Peyer's patch (tissue), 4 donors: Measurements from ENCODE around the gene CBARP. TPM values are rescaled to one million over a fixed set of nuclear protein-coding genes. Genes with fewer than 3 reads are reported as not detected.

Experiments used
- DNase-seq, 3 donors: peaks; one replicate each; pipeline ENCODE4 v3.0.0-alpha.2; 2017 to 2019
- H3K27ac ChIP-seq, 4 donors: fragments of 200-600 bp; sonication (generic); one replicate each; pipeline ENCODE4 v1.5.1; 2016 to 2019
- H3K27me3 ChIP-seq, 2 donors: fragments of 200-600 bp; sonication (generic); one replicate each; pipeline ENCODE4 v1.5.1; 2019
- H3K36me3 ChIP-seq, 3 donors: fragments of 200-600 bp; sonication (generic); one replicate each; pipeline ENCODE4 v1.5.1; 2016 to 2019
- H3K4me1 ChIP-seq, 4 donors: fragments of 200-600 bp; sonication (generic); one replicate each; pipeline ENCODE4 v1.5.1; 2016 to 2019
- H3K4me3 ChIP-seq, 4 donors: fragments of 200-600 bp; sonication (generic); 1 replicate in 3 of 4; 2 replicates in 1 of 4; pipeline ENCODE4 v1.5.1; 2016 to 2019; ENCODE audit warnings: mild to moderate bottlenecking in 1 of 4
- H3K9me3 ChIP-seq, 4 donors: fragments of 200-600 bp; sonication (generic); one replicate each; pipeline ENCODE4 v1.5.1; 2016 to 2019; ENCODE audit warnings: mild to moderate bottlenecking in 1 of 4
- CTCF ChIP-seq, 6 experiments: fragments of 450-650 bp in 4 of 6; fragments of 200-600 bp in 2 of 6; sonication (generic) in 1 of 6; IDR thresholded peaks; one replicate each; pipeline ENCODE4 v1.5.1; 2017 to 2019; ENCODE audit warnings: antibody characterized with exemption in 6 of 6, mild to moderate bottlenecking in 3 of 6, moderate library complexity in 1 of 6
- POLR2A ChIP-seq, 2 donors: fragments of 450-650 bp; IDR thresholded peaks; one replicate each; pipeline ENCODE4 v1.5.1; 2017; ENCODE audit warnings: antibody characterized with exemption in 2 of 2, mild to moderate bottlenecking in 2 of 2, moderate library complexity in 2 of 2
- total RNA-seq, 4 donors: library from RNA; depleted of rRNA; stranded (reverse); fragments of >200 nt; gene quantifications; one replicate each; pipeline ENCODE4 v1.1.0, GENCODE V29; 2016

Gene CBARP
- total RNA-seq, 4 donors from 2014 or later: 1.9 TPM; not detected in 3

DNA sequence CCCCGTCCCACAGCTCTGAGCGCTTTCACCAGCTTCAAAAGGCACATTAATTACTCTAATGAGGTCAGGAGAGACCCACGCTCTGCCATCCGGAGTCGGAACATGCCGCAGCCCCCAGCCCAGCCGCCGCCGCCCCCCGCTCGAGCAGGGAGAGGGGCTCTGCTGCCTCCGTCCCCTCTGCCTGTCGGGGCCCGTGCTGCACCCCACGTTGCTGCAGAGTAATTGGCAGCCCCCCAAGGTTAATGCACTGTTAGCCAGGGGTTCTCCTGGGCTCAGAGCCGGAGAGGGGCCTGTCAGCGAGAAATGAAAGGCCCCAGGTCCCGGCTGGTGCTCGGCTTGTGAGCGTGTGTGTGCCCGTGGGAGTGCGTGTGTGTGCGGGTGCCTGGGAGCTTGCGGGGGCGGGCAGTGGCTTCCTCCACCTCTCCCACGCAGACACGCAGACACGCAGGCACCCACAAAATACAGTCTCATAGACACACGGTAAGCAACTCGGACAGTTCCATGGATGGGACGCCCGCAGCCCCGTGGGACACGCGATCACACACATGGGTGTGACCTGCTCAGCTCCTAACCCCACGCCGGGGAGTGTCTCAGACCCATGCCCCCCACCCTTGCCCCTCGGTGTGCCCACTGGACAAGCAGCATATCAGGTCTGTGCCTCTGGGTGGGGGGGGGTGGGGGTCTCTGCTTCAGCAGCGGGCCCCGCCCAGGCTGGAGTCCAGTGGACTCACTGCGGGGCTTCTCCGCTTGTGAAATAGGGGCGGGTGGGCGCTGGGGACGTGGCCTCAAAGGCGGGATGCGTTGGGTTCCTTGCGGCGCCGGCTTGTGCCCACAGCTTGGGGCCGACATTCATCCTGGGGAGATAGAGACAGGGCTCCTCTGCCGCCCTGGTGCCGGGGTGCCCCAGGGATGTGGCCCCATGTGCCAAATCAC is 43.1 kb upstream of the CBARP start:
- no peak overlapping the region for H3K27ac ChIP-seq
- DNase-seq: no peak
- H3K36me3 ChIP-seq: peaks cover 0 to 11% (median 0%) of the 10 kb centered on the region in 3 donors
- H3K4me3 ChIP-seq: no peak overlapping the region
- no peak for TF ChIP-seq POLR2A (IDR thresholded peaks at IDR 0.05)
- no peak for TF ChIP-seq CTCF (IDR thresholded peaks at IDR 0.05)
- H3K27me3 ChIP-seq: peaks cover 0 to 9% of the 10 kb centered on the region in 2 donors
- H3K4me1 ChIP-seq: peaks cover 0 to 42% (median 9%) of the 10 kb centered on the region in 4 donors
- H3K9me3 ChIP-seq: no peaks in the 10 kb centered on the region

- H3K27ac ChIP-seq: peak overlapping the region in 1 of 4 donors; percentile 3
- peaks cover 0 to 3% of the 10 kb centered on the region in 2 donors for H3K27me3 ChIP-seq
- peaks cover 0 to 38% (median 14%) of the 10 kb centered on the region in 4 donors for H3K4me1 ChIP-seq
- peaks cover 0 to 13% (median 0%) of the 10 kb centered on the region in 3 donors for H3K36me3 ChIP-seq
- TF ChIP-seq CTCF (IDR thresholded peaks at IDR 0.05) (peak; percentile 90 to 96 (median 93)), POLR2A (IDR thresholded peaks at IDR 0.05) (no peak)
- no peak overlapping the region for H3K4me3 ChIP-seq
- H3K9me3 ChIP-seq: no peaks in the 10 kb centered on the region
- peak; percentile 67 to 92 (median 91) for DNase-seq
These were observed 42.1 kb upstream of the CBARP start for GRCh38 chr19:1279782-1280341.

GRCh38 chr19:1278713-1279660 is 41.2 kb upstream of the CBARP start:
- TF ChIP-seq POLR2A (IDR thresholded peaks at IDR 0.05): no peak
- no peak for TF ChIP-seq CTCF (IDR thresholded peaks at IDR 0.05)
- Histone ChIP-seq H3K4me3 (no peak overlapping the region), H3K4me1 (peaks cover 0 to 42% (median 23%) of the 10 kb centered on the region in 4 donors), H3K27me3 (no peaks in the 10 kb centered on the region), H3K27ac (peak overlapping the region in 1 of 4 donors; percentile 3), H3K9me3 (no peaks in the 10 kb centered on the region), H3K36me3 (peaks cover 0 to 21% (median 0%) of the 10 kb centered on the region in 3 donors)
- DNase-seq: peak in 1 of 3 donors; percentile 52

DNA sequence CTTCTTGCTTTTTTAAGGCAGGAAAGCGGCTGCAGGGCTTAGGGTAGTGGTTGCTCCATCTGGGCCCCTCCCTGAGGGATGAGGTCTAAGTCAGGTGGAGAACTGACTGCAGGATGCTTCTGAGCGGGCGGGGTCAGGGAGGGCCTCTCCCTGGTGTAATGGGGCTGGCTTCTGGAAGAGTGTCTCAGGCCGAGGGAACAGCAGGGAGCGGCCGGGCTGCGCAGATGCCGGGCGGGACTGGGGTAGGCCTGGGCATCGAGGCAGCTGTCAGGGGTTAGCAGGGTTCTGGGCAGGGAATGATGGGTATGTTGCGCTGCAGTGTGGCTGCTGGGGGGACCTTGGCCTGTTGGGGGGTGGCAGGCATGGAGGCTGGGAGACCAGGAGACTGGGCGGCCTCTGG is 40.3 kb upstream of the CBARP start:
- peaks cover 0 to 30% (median 0%) of the 10 kb centered on the region in 3 donors for H3K36me3 ChIP-seq
- no peaks in the 10 kb centered on the region for H3K9me3 ChIP-seq
- H3K4me1 ChIP-seq: peaks cover 0 to 44% (median 26%) of the 10 kb centered on the region in 4 donors
- no peak overlapping the region for H3K27ac ChIP-seq
- no peak overlapping the region for H3K4me3 ChIP-seq
- DNase-seq: no peak
- no peaks in the 10 kb centered on the region for H3K27me3 ChIP-seq
- no peak for TF ChIP-seq CTCF (IDR thresholded peaks at IDR 0.05)
- TF ChIP-seq POLR2A (IDR thresholded peaks at IDR 0.05): no peak

DNA sequence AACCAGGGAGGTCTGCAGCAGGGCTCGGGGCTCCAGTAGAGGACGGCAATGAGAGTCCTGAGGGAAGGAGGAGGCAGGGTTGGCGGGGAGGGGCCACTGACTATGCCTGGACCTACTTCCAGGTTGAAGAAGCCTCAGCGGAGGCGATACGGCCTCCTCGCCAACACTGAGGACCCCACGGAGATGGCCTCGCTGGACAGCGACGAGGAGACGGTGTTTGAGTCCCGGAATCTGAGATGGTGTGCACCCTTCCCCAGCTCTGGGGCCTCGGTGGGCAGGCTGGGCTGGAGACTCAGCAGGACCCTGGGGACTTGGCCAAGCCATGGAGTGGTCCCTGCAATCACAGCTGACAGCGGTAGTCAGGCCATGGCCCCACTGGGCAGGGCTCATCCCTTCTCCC is 39.3 kb upstream of the CBARP start:
- H3K27me3 ChIP-seq: no peaks in the 10 kb centered on the region
- H3K4me3 ChIP-seq: no peak overlapping the region
- H3K36me3 ChIP-seq: peaks cover 0 to 41% (median 0%) of the 10 kb centered on the region in 3 donors
- no peak for TF ChIP-seq POLR2A (IDR thresholded peaks at IDR 0.05)
- no peak for TF ChIP-seq CTCF (IDR thresholded peaks at IDR 0.05)
- H3K4me1 ChIP-seq: peaks cover 0 to 49% (median 28%) of the 10 kb centered on the region in 4 donors
- peak overlapping the region; percentile 95 to 100 (median 98) for H3K27ac ChIP-seq
- no peaks in the 10 kb centered on the region for H3K9me3 ChIP-seq
- no peak for DNase-seq
